T-helper 2 cell treated with Interferon-gamma antibody and Interleukin-4, amounts not matched to agents 100 ng/mL and 5 ng/mL, for 36 hours (primary cell): ENCODE data around the gene MSL3. TPM values are rescaled to one million over a fixed set of nuclear protein-coding genes. Genes with fewer than 3 reads are reported as not detected.

Experiments
- intact Hi-C: fragments of 100-400 bp; cut with micrococcal nuclease; formaldehyde crosslinking; loops from one replicate; pipeline ENCODE4 v1.15.1; 2023
- total RNA-seq: library from RNA; stranded (reverse); gene quantifications from 2 replicates; pipeline ENCODE4 v1.2.3, GENCODE V29; 2022

The MSL3 gene
- 38.7 and 40.9 TPM in 2 replicates for total RNA-seq

GRCh38 chrX:11757719-11758399 lies at the start of gene MSL3:
MSL3 (plus strand) TSS chrX:11758237; CDS start chrX:11758264, 27 bp downstream.
- intact Hi-C loops = loop anchor here (1.0 to 2.0 kb wide), 3 partner anchors 17 to 647 kb away; partner anchors contain the start of gene HCCS

DNA sequence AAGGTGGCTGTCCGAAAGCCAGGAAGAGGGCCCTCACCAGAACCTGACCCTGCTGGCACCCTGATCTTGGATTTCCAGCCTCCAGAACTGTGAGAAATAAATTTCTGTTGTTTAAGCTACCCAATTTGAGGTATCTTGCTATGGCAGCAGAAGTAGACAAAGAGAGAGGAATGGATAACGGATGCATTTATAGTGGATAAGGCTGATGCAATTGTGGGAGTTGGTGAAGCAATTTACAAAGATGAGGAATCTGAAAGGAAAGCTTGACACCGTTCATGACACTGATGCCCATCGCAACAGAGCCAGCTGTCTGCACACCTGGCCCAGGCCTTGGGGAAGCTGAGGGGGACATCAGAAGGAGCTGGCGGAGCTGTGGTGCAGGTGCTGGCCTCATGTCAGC lies 35.7 kb upstream of the MSL3 start:
- intact Hi-C loops = no loop called here

DNA sequence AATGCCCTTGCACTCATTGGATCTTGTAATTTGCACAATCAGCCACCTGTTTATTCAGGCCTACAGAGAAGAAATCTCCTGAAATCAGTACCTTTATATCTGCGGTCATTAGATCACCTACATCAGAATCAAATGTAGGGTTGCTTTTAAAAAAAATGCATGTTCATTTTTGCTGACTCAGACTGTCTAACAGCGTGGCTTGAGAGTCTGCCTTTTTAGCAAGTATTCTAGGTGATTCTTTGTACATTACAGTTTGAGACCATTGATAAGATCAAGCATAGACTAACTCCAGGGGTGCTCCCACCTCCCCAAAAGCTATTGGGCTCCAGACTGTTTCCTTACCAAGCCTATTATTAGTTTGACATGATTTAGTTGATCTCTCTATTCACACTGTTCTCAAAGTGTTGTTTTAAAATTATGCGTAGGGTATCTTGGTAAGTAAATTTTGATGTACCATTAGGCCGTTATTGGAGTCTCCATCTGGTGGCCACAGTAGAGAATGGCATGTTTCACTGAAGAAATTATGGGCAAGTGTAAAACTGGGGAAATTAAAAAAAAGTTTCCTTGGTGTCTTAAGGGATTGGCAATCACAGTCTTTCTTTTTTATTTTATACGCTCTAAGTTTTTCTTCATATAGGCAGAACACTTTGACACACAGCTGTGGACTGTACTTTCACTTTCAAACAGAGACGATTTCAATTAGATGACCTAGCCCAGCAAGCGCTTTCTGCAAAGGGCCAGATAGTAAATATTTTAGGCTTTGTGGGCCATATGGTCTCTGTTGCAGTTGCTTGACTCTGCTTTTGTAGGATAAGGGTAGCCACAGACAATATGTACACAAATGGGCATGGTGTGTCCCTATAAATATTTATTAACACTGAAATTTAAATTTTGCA lies 33.7 kb upstream of the MSL3 start:
- intact Hi-C loops = loop anchor here (1.0 to 2.0 kb wide), 2 partner anchors 50 to 191 kb away; no protein-coding TSS in a partner anchor

DNA sequence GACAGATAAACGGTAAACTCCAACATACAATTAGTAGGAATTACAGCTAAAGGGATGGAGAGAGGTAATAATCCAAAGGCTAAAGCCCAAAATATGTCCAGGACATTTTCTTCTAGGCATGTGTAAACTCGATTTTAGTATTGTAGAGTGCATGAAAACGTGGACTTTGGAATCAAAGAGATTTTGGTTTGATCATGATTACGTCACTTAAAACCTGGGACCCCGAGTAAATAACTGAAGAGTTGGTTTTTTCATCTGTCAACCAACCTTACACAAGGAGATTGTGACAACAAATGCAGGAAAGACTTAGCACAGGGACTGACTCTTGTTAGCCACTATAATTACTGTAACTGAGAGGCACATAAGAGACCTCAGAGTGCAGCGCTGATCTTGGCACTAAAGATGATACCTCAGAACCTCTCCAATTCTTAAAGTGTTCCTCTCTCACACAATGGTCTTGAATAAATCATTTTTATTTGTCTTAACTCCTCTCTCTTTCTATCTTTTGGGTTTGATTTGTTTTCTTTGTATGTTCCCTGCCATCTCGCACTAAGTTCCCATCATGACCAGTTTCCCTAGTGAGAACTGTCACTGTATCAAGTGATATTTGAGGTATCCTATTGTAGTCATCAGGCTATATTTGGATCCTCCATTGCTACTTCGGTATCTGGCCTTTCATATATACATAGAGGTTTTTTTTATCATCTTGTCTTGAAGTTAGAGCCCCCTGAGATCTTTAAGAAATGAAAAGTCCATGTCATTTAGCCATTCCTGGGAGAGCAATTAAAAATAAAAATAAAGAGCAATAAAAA lies 32.2 kb upstream of the MSL3 start:
- intact Hi-C loops = loop anchor here (2.0 kb wide), 1 partner anchor 49 kb away; no protein-coding TSS in a partner anchor

GRCh38 chrX:11728556-11728955 lies 29.5 kb upstream of the MSL3 start:
- intact Hi-C loops = no loop called here

DNA sequence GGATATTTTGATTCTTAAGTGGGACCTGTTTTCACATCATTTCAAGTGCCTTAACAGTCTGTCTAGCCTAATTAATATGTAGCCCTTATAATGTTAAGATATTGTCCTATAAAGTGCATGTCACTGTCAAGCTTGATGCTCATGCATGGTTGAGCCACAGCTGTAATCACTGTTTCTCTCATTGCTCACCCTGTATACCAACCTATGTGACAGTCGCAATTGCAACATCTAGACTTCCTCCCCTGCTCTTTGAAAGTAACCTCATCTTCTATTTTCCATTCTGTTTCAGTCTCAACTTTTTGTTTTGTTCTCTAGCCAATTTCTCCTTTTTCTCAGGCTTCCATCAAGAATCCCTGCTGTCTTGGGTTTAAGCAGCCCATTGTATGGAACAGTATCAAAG lies 24.4 kb upstream of the MSL3 start:
- intact Hi-C loops = no loop called here

- intact Hi-C loops = no loop called here
Measured at GRCh38 chrX:11739776-11740175, 18.3 kb upstream of the MSL3 start.

- intact Hi-C loops = no loop called here
Measured at GRCh38 chrX:11740794-11741193, 17.2 kb upstream of the MSL3 start.

DNA sequence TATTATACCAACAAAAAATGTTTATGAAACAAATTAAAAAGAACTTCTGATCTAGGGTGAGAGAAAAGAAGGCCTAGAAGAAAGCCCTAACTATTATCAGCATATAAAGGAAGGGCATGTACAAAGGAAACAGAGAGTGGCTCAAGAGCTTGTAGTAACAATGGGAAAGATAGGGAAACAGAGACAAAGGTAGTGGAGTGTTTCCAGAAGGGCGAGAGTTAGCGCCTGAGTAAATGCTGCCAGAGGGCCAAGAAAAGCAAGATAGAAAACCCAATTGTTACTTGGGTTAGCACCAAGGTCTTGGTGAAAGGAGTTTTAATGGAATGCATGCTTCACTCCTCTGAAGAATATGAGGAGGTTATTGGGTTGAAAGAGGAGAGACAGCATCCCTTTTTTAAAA lies 16.5 kb upstream of the MSL3 start:
- intact Hi-C loops = no loop called here

- intact Hi-C loops = no loop called here
Measured at GRCh38 chrX:11745881-11746280, 12.2 kb upstream of the MSL3 start.

DNA sequence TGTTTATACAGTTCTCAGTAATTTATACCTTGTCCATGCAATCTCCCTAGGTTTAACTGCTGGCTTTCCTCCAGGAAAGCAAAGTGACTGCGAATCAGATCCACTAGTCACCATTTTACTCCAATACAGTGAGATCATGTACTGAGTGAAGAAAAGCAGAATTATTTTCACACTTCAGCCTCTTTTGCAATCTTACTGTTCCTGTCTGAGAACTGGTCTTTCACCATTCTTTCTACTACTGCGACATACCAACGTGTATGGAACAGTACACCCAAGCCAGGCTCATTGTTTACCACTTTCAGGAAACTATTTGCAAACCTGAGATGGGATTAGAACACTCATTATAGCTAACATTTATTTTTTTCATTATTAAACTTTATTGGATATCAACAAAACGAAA lies 8.0 kb upstream of the MSL3 start:
- intact Hi-C loops = no loop called here

GRCh38 chrX:11750694-11751093 lies 7.3 kb upstream of the MSL3 start:
- intact Hi-C loops = no loop called here

GRCh38 chrX:11751261-11751660 lies 6.8 kb upstream of the MSL3 start:
- intact Hi-C loops = no loop called here

- intact Hi-C loops = no loop called here
Measured at GRCh38 chrX:11753668-11754067, 4.4 kb upstream of the MSL3 start.

DNA sequence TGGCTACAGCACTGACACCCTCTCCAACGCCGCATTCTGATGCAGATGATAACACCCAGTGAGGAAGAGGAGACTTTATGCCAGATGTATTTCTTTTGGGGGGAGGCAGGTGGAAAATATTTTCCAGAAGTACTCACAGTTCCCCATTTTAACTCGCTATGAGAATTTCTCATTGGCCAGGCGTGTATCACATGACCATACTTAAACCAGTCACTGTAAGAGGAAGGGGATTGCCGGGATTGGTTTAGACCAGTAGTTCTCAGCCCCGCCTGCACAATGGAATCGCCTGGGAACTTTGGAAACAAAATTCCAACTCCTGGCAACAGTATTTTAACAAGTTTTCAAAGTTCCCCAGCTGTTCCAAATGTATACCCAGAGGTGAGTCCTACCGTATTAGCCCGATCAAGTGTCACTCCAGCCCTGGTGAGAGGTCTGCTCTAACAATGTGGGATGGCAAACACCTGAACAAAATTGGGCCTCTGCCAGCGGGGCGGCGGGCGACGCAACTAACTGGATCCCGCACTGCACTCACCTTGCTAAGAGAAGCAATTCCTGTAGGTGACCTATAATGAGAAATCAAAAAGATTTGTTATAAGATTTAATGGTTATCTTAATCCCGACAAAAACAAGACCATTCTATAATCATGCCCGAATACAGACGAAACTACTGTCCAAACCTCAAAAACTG lies 2.9 kb upstream of the MSL3 start:
- intact Hi-C loops = no loop called here

GRCh38 chrX:11755724-11756123 lies 2.3 kb upstream of the MSL3 start:
- intact Hi-C loops = no loop called here

GRCh38 chrX:11756354-11757318 lies 1.4 kb upstream of the MSL3 start:
- intact Hi-C loops = no loop called here

DNA sequence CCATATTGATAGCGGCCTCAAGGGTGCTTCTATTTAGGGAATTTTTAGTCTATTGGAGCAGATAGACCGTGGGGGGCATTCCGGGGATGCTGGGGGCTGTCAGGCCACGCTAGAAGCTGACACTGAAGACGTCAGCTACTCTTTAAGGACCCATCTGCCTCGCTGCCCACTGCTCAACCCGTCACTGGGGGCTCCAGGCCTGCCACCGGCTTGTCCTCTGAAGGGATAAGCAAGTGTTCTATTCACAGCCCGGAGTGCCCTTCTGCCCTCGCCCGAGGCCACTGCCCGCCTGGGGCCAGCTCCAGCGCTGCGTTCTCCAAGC lies 679 bp upstream of the MSL3 start:
- intact Hi-C loops = no loop called here

- intact Hi-C loops = loop anchor here (1.0 to 2.0 kb wide), 4 partner anchors 12 to 647 kb away; partner anchors contain the start of gene HCCS
Measured at GRCh38 chrX:11758400-11759171, 549 bp downstream of the MSL3 start.
